ENCODE results near the gene FTO. TPM values are rescaled to one million over a fixed set of nuclear protein-coding genes. Genes with fewer than 3 reads are reported as not detected.

FTO gene
- total RNA-seq, 2 donors from 2014 or later = 73.6 to 90.6 TPM

DNA sequence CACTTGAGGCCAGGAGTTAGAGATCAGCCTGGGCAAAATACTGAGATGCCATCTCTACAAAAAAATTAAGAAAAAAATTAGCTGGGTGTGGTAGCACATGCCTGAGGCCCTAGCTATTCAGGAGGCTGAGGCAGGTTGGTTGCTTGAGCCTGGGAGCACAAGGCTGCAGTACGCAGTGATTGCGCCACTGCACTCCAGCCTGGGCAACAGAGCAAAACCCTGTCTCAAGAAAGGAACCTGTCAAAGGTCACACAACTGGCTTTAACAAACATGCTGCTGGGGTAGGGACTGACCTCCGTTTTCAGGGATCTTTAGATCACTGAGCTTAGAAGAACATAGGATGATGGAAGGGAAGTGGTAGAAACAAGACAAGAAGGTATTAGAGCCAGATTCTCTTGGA, 487.6 kb downstream of the FTO start:
- no peak for DNase-seq (ENCODE audit: low spot score)
- no peak overlapping the region for H3K4me3 ChIP-seq
- no peaks in the 10 kb centered on the region for H3K36me3 ChIP-seq
- no peak overlapping the region for H3K27ac ChIP-seq
- H3K9me3 ChIP-seq = peaks cover 0 to 10% of the 10 kb centered on the region in 2 donors
- H3K4me1 ChIP-seq = peaks cover 0 to 14% of the 10 kb centered on the region in 2 donors
- H3K27me3 ChIP-seq = no peaks in the 10 kb centered on the region
- TF ChIP-seq, protein P1, sequence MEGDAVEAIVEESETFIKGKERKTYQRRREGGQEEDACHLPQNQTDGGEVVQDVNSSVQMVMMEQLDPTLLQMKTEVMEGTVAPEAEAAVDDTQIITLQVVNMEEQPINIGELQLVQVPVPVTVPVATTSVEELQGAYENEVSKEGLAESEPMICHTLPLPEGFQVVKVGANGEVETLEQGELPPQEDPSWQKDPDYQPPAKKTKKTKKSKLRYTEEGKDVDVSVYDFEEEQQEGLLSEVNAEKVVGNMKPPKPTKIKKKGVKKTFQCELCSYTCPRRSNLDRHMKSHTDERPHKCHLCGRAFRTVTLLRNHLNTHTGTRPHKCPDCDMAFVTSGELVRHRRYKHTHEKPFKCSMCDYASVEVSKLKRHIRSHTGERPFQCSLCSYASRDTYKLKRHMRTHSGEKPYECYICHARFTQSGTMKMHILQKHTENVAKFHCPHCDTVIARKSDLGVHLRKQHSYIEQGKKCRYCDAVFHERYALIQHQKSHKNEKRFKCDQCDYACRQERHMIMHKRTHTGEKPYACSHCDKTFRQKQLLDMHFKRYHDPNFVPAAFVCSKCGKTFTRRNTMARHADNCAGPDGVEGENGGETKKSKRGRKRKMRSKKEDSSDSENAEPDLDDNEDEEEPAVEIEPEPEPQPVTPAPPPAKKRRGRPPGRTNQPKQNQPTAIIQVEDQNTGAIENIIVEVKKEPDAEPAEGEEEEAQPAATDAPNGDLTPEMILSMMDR (IDR thresholded peaks at IDR 0.05) = no peak

DNA sequence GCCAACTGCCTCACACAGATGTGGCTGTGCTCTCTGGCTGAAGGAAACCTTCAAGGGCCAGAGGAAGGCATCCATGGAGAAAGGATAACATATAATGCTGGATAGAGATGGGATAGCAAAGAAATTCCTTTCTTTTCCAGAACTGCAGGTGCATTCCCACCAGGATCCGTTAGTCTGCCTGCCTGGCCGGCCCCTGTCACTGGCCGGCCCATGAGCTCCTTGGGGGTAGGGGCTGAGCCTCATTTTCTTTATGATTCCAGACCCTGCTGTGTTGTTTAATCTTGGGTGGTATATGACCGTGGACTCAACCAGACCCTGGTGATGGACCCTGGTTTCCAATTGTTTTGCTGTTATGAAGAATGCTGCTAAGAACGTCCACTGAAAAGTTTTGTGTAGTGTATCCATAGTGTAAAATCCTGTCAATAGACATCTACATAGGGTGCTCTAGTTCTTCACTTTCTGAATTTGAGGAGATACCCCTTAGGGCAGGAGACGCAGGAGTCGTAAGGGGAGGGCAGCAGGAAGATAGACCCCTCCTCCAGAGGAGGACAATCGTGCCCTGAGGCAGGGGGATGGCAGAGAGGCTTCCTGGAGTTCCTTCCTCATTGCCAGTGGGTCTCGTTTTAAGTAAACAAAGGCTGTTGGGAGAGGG, 489.2 kb downstream of the FTO start:
- H3K9me3 ChIP-seq = peaks cover 0 to 10% of the 10 kb centered on the region in 2 donors
- no peak for DNase-seq (ENCODE audit: low spot score)
- H3K27me3 ChIP-seq = no peaks in the 10 kb centered on the region
- H3K4me3 ChIP-seq = no peak overlapping the region
- peaks cover 0 to 14% of the 10 kb centered on the region in 2 donors for H3K4me1 ChIP-seq
- H3K36me3 ChIP-seq = no peaks in the 10 kb centered on the region
- TF ChIP-seq, protein P1 (IDR thresholded peaks at IDR 0.05) = no peak
- H3K27ac ChIP-seq = peak overlapping the region; percentile 64 to 77

DNA sequence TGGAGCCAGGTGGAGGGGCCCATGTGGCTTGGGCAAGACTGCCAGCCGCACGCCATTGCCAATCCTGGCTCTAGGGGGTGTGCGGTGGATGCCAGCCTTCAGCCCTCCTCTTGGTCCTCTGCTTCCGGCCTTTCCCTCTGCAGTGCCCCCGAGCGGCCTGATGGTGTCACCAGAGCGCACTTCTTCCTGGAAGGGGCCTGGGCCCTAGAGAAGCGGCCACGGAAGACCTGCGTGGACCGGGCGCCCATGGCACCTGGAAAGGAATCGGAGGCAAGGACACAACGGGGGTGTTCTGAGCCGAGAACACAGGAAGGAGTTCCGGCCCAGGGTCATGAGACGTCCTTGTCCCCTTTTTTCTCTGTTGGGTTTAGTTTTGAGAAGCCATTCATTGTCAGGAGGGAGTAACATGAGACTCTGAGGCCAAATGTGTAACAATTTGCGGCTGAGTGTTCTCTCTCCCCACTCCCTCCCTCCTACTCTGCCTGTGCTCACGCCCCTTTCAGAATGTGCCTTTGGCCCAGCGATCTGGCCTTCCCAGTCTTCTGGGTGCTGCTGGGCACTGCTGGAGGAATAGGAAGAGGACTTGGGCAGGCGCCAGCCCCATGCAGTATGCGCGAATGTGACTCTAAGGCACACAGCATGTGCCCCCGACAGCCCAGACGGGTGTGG, 489.8 kb downstream of the FTO start:
- Histone ChIP-seq H3K27ac (peak overlapping the region; percentile 64 to 77), H3K4me3 (peak overlapping the region in 1 of 2 donors; percentile 26), H3K36me3 (no peaks in the 10 kb centered on the region), H3K27me3 (no peaks in the 10 kb centered on the region), H3K9me3 (peaks cover 0 to 10% of the 10 kb centered on the region in 2 donors), H3K4me1 (peaks cover 0 to 14% of the 10 kb centered on the region in 2 donors)
- DNase-seq (ENCODE audit: low spot score) = peak; percentile 80
- TF ChIP-seq, protein P1 (IDR thresholded peaks at IDR 0.05) = peak; percentile 71 to 89

DNA sequence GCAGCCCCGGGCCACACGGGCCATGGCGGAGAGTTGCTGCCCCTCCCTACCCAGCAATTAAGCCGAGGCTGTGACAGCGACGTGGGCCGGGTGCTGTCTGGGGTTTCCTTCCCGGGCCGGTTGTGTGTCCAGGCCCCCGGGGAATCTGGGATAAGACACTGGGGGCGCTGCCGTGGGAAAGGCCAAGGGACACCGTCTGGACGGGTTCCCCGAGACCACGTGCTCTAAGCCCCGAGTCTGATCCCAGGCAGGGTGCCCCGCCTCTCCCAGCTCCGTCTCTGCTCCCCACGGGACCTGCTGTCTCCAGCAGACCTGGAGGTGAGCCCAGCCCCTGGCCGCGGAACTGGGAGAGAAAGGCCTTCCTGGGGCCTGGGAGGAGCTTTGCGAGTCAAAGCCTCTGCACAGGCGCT, 490.4 kb downstream of the FTO start:
- Histone ChIP-seq H3K27me3 (no peaks in the 10 kb centered on the region), H3K36me3 (no peaks in the 10 kb centered on the region), H3K4me3 (peak overlapping the region in 1 of 2 donors; percentile 26), H3K9me3 (peaks cover 0 to 10% of the 10 kb centered on the region in 2 donors), H3K4me1 (peaks cover 0 to 14% of the 10 kb centered on the region in 2 donors), H3K27ac (peak overlapping the region; percentile 64 to 77)
- TF ChIP-seq, protein P1 (IDR thresholded peaks at IDR 0.05) = no peak
- peak; percentile 74 for DNase-seq (ENCODE audit: low spot score)

DNA sequence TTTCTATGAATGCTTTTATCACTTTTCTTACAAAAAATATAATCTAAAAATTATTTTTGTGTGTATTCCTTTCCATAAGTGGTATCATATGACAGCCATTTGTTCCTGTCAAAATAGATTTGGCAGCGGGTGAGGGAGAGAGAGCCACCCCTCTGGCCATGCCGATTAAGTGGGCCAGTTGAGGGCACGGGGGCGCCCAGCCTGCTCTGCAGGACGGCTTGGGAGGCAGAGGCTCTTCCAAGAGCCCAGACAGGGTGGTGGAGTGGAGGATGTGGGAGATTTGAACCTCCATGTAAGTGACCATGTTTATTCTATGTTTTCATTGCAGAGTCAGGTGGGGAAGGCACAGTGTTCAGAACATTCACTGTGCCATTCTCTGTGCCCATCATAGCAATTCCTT, 493.8 kb downstream of the FTO start:
- H3K9me3 ChIP-seq = no peaks in the 10 kb centered on the region
- DNase-seq (ENCODE audit: low spot score) = no peak
- H3K27ac ChIP-seq = no peak overlapping the region
- no peaks in the 10 kb centered on the region for H3K27me3 ChIP-seq
- H3K4me1 ChIP-seq = peaks cover 0 to 17% of the 10 kb centered on the region in 2 donors
- TF ChIP-seq, protein P1 (IDR thresholded peaks at IDR 0.05) = no peak
- no peaks in the 10 kb centered on the region for H3K36me3 ChIP-seq
- no peak overlapping the region for H3K4me3 ChIP-seq

Data from right atrium auricular region (tissue), 2 donors.